IPS DF 4.7 (cell line): ENCODE measurements around the gene GPR180.

Source experiments
- DNase-seq: peaks from one replicate; pipeline ENCODE4 v3.0.0-alpha.2; 2013; ENCODE audit warnings: low spot score; ENCODE audit errors: extremely low read depth

GPR180 gene

DNA sequence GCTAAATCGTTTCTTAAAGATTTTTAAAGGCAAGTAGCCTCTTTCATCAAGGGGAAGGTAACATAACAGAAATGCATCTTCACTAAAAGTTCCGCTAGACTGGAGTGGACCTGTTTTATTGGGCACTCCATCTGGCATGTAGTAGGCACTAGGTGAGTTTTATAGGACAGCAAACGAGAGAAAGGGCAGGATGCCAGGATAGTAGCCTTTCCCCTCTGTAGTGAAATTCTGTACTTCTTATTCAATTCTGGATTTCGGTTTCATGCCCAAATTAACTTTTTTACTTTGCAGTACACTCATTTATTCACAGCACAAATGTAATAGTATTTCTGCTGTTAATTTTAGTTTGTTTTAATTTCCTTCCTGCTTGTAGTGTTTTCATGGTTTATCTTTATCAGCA lies 45.2 kb downstream of the GPR180 start:
- no peak for DNase-seq

- no peak for DNase-seq
These were observed 54.5 kb downstream of the GPR180 start for GRCh38 chr13:94656176-94656575.

DNA sequence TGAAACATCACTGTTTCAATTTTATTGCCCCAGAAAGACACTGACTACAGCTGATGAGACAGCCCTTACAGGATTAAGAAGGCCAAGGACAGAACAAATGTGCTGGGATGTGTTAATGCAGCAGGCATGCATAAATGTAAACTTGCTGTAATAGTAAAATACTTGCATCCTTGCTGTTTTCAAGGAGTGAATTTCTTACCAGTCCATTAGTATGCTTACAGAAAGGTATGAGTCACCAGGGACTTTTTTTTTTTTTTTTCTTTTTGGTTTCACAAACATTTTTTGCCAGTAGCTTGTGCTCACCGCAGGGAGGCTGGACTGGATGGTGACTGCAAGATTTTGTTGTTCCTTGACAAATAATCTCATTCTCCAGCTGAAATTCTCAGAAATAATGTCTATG lies 55.1 kb downstream of the GPR180 start:
- no peak for DNase-seq

DNA sequence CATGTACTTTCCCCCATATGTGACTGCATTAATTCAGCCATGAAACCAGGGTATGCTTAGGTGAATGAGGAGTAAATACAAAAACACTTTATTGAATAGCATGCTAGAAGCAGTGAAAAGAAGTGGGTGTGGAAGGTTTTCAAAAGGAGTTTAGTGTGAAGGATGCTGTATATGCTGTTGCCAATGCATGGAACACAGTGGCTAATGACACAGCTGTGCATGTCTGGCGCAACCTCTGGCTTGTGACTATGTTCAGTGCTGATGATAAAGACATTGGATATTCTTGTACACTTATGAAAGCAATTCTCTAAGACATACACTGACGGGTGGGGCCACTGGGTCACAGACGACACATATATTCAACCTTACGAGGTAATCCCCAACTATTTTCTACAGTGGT lies 55.5 kb downstream of the GPR180 start:
- no peak for DNase-seq

DNA sequence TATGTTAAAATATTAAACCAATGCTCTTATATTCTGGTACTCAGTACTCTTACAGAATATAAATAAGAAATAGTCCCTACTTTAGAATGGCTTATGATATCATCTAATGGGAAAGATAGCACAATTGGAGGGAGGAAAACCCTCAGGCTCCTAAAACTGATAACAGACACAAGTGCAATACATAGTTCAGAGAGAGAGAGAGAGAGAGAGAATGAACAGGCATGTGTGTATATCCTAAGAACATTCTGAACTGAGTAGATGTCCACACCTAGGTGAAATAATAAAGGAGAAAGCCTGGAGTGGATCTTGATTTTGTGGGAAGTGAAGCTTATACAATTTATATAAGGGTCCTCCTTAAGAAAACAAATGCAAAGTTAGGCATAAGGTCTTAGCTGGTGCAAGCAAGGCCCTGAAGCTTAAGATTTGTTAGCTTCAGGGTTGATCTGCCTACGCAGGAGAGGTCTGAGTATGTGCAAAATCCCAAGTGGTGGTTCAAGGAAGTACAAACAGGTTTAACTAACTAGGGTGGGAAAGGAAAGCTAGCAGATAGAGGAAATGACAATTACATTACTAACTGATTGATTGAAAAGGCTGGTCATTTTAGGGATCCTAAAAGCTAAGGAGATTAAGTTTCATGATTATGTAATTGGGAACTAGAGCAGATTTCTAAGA lies 57.4 kb downstream of the GPR180 start:
- DNase-seq = no peak

GRCh38 chr13:94659598-94659946 lies 57.9 kb downstream of the GPR180 start:
- no peak for DNase-seq

DNA sequence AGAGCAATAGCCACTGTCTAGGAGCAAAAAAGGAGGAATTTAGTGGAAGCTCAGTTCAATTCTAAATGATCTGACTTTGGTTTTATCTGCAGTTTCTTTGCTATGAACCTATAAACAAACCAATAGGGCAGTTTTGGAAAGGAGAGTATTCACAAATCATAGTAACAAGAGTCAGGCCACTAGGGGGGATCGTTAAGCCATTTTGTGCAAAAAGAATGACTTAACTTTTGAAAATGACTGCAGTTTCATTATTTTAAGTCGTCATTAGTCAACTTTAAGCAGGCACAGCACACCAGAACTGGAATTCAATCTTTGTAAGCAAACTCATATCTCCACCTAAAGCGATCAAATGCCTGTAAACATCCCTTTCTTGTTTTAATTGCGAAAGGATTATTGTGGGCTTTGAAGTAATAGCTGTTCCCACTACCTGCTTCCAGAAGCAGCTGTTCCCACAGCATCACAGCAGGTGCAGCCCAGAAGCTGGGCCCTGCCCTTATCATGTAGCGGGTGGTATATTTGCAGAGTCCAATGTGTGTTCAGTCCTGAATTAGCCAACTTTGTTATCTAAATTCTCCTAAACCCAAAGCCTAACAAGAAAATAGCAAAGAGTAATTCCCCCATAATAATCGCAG lies 59.2 kb downstream of the GPR180 start:
- no peak for DNase-seq

- DNase-seq = no peak
These were observed 59.7 kb downstream of the GPR180 start for GRCh38 chr13:94661406-94661805.

- no peak for DNase-seq
These were observed 60.8 kb downstream of the GPR180 start for GRCh38 chr13:94662274-94662945.

GRCh38 chr13:94664889-94665288 lies 63.2 kb downstream of the GPR180 start:
- DNase-seq = no peak

- DNase-seq = no peak
These were observed 64.4 kb downstream of the GPR180 start for GRCh38 chr13:94666065-94666464.

DNA sequence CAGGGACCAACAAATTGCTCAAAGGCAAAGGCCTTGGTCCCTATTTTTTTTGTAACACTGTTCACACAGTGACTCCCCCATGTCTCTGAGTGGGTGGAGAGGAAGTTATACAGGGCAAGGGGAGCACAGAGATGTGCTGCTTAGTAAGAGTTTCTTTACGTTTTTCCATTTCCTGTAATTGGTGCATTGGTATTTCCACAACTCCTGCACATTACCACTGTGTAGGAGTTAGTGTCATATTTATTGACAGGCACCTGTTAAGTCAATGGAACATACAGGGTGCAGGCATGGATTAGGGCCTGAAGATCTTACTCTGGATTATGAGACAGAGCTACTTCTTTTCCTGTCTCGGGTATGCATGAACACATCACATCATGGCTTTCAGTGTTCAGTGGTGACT lies 65.5 kb downstream of the GPR180 start:
- DNase-seq = no peak

- DNase-seq = no peak
These were observed 70.7 kb downstream of the GPR180 start for GRCh38 chr13:94672400-94672799.

GRCh38 chr13:94673851-94674250 lies 72.2 kb downstream of the GPR180 start:
- no peak for DNase-seq

DNA sequence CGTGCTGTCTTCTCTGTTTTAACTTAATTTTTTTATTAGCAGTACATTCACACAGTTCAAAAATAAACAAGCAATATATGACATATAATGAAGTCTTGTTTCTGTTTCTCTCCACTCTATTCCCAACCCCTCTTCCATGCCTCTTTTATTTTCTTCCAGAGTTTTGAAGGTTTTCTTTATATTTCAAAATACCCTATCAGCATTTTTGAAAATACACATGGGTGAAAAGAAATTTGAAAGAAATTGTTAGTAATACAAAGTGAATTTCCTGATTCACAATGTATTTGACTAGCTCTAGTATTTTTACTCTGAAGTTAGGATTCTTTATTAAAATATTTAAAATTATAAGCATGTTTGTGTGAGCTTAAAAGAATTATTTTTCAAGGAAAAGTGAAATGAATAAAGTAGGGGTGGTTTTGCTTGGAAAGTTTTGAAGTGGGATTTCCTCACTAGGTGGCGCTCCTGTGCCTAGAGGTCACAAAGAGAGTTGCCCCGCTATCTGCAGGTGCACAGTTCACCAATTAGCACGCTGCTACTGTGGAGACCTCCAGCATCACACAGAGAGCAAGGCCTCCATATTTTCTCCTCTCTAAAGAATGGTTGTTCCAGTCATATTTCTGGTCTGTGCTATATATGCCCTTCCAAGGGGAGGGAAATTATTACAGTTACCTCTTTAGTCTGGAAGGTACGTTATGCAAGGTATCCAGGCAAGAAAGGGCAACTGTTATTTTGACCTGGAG lies 73.1 kb downstream of the GPR180 start:
- peak; percentile 60 for DNase-seq

- no peak for DNase-seq
These were observed 76.1 kb downstream of the GPR180 start for GRCh38 chr13:94677799-94678198.

- DNase-seq = no peak
These were observed 77.2 kb downstream of the GPR180 start for GRCh38 chr13:94678845-94679244.

- DNase-seq = no peak
These were observed 78.0 kb downstream of the GPR180 start for GRCh38 chr13:94679614-94680013.

GRCh38 chr13:94682229-94682628 lies 80.6 kb downstream of the GPR180 start:
- no peak for DNase-seq

- no peak for DNase-seq
These were observed 81.8 kb downstream of the GPR180 start for GRCh38 chr13:94683409-94683808.
